Testis (tissue), 3 donors: Measurements from ENCODE around the gene TMED6. TPM values are rescaled to one million over a fixed set of nuclear protein-coding genes. Genes with fewer than 3 reads are reported as not detected.

Experiments used
- DNase-seq: peaks from one replicate; pipeline ENCODE4 v3.0.0-alpha.2; 2019
- H3K27ac ChIP-seq, 2 donors: fragments of 200-600 bp; sonication (generic); one replicate each; pipeline ENCODE4 v1.5.1; 2019
- H3K27me3 ChIP-seq: fragments of 200-600 bp; sonication (generic); one replicate; pipeline ENCODE4 v1.5.1; 2019
- H3K36me3 ChIP-seq: fragments of 200-600 bp; sonication (generic); one replicate; pipeline ENCODE4 v1.5.1; 2017; ENCODE audit warnings: low read depth; ENCODE audit errors: missing control alignments
- H3K4me1 ChIP-seq: fragments of 200-600 bp; sonication (generic); one replicate; pipeline ENCODE4 v1.5.1; 2019
- H3K4me3 ChIP-seq, 2 donors: fragments of 200-600 bp; sonication (generic); one replicate each; pipeline ENCODE4 v1.5.1; 2017 to 2019
- H3K9me3 ChIP-seq: fragments of 200-600 bp; sonication (generic); one replicate; pipeline ENCODE4 v1.5.1; 2017
- CTCF ChIP-seq, 3 experiments: fragments of 450-650 bp in 2 of 3; fragments of 200-600 bp in 1 of 3; sonication (generic) in 1 of 3; IDR thresholded peaks; one replicate each; pipeline ENCODE4 v1.5.1; 2016 to 2019; ENCODE audit warnings: antibody characterized with exemption in 3 of 3, mild to moderate bottlenecking in 2 of 3, moderate library complexity in 1 of 3
- POLR2A ChIP-seq: fragments of 450-650 bp; IDR thresholded peaks from one replicate; pipeline ENCODE4 v1.6.1; 2017; ENCODE audit warnings: antibody characterized with exemption, mild to moderate bottlenecking, moderate library complexity
- whole genome bisulfite sequencing, 2 donors: methylation state at CpG; one replicate each; pipeline ENCODE4 v1.1.5; 2018; 5-methylcytosine and 5-hydroxymethylcytosine counted together
- intact Hi-C: fragments of 100-400 bp; cut with DNase I; formaldehyde crosslinking; loops from one replicate; pipeline ENCODE4 v1.15.1; 2023; ENCODE audit warnings: low total_unique reads
- polyA plus RNA-seq: library from polyadenylated mRNA; stranded (reverse); fragments of 350-450 nt; fragmentation: Illumina TruSeq; extraction: RNeasy Lipid Tissue Mini Kit (QIAGEN cat#74804); gene quantifications from one replicate; pipeline ENCODE4 v1.2.3, GENCODE V29; 2014; ENCODE audit warnings: low read depth, low replicate concordance; ENCODE audit not compliant: insufficient read depth
- total RNA-seq, 2 donors: library from RNA; depleted of rRNA; stranded (reverse); fragments of >200 nt; gene quantifications; one replicate each; pipeline ENCODE4 v1.2.3, GENCODE V29; 2016

TMED6 gene
- total and polyA plus RNA-seq, 3 donors from 2014 or later: 1.4 to 1.6 TPM; not detected in 1

- intact Hi-C loops: no loop called here
- H3K36me3 ChIP-seq: no peaks in the 10 kb centered on the region
- H3K4me1 ChIP-seq: peaks cover 11% of the 10 kb centered on the region
- no peak for DNase-seq
- no peaks in the 10 kb centered on the region for H3K27me3 ChIP-seq
- no peaks in the 10 kb centered on the region for H3K9me3 ChIP-seq
- TF ChIP-seq POLR2A: no peak
- TF ChIP-seq CTCF (IDR thresholded peaks at IDR 0.05): no peak
- no peak overlapping the region for H3K27ac ChIP-seq
- no peak overlapping the region for H3K4me3 ChIP-seq
- WGBS, 2 donors: 96 to 100% methylated on average over 2 of the region's 2 CpGs
Observed at GRCh38 chr16:69382421-69382820, 30.8 kb upstream of the TMED6 start.

GRCh38 chr16:69381231-69381630 lies 29.6 kb upstream of the TMED6 start:
- WGBS, 2 donors: 59 to 80% methylated on average over 2 of the region's 2 CpGs
- intact Hi-C loops: no loop called here

GRCh38 chr16:69378760-69379159 lies 27.2 kb upstream of the TMED6 start:
- Histone ChIP-seq H3K9me3 (no peaks in the 10 kb centered on the region), H3K27me3 (no peaks in the 10 kb centered on the region), H3K4me3 (no peak overlapping the region), H3K27ac (no peak overlapping the region), H3K36me3 (no peaks in the 10 kb centered on the region), H3K4me1 (no peaks in the 10 kb centered on the region)
- whole genome bisulfite sequencing, 2 donors: 59 to 71% methylated on average over 1 of the region's 1 CpG
- intact Hi-C loops: no loop called here
- no peak for TF ChIP-seq POLR2A
- no peak for TF ChIP-seq CTCF (IDR thresholded peaks at IDR 0.05)
- no peak for DNase-seq

More at GRCh38 chr16:69381231-69381630, 29.6 kb upstream of the TMED6 start:
- Histone ChIP-seq H3K36me3 (no peaks in the 10 kb centered on the region), H3K4me3 (no peak overlapping the region), H3K9me3 (no peaks in the 10 kb centered on the region), H3K4me1 (peaks cover 11% of the 10 kb centered on the region), H3K27ac (no peak overlapping the region), H3K27me3 (no peaks in the 10 kb centered on the region)
- TF ChIP-seq CTCF (IDR thresholded peaks at IDR 0.05): no peak
- TF ChIP-seq POLR2A: no peak
- DNase-seq: no peak

GRCh38 chr16:69378036-69378435 lies 26.4 kb upstream of the TMED6 start:
- intact Hi-C loops: no loop called here
- no peak overlapping the region for H3K27ac ChIP-seq

More at GRCh38 chr16:69378036-69378435, 26.4 kb upstream of the TMED6 start:
- no peak for DNase-seq
- 88 to 90% methylated on average over 1 of the region's 1 CpG for WGBS, 2 donors
- H3K9me3 ChIP-seq: no peaks in the 10 kb centered on the region
- no peaks in the 10 kb centered on the region for H3K36me3 ChIP-seq
- no peaks in the 10 kb centered on the region for H3K4me1 ChIP-seq
- no peak overlapping the region for H3K4me3 ChIP-seq
- no peaks in the 10 kb centered on the region for H3K27me3 ChIP-seq
- TF ChIP-seq CTCF (IDR thresholded peaks at IDR 0.05) (no peak), POLR2A (no peak)
